GM19395 (cell line): ENCODE data around the gene WFDC1.

Source experiments
- ATAC-seq: cut with Tn5 transposase; IDR thresholded peaks from one replicate; pipeline ENCODE4 v1.9.1; 2021; ENCODE audit warnings: mild to moderate bottlenecking, moderate library complexity; ENCODE audit not compliant: unreplicated experiment

Gene WFDC1, protein sequence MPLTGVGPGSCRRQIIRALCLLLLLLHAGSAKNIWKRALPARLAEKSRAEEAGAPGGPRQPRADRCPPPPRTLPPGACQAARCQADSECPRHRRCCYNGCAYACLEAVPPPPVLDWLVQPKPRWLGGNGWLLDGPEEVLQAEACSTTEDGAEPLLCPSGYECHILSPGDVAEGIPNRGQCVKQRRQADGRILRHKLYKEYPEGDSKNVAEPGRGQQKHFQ

DNA sequence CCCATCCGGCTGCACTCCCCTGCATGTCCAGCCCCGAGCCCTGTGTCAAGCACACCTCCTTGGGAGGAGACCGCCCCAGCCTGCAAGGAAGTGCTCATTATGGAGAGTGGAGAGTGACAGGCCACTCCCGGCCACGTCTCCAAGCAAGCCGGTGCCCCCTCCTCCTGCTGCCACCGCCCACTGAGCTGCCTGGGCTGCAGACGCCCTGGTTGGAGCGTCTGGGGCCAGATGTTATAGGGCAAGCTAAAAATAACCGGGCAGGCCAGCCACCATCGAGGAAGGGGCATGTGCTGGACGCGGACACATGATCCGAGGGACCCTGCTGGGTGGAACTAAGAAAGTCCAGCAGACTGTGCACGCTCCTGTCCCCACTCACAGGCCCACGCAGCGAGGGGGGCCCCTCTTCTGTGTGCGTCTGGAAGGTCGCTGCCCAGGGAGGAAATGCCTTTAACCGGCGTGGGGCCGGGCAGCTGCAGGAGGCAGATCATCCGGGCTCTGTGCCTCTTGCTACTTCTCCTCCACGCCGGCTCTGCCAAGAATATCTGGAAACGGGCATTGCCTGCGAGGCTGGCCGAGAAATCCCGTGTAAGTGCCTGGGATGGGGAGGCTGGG lies at the start of gene WFDC1:
TSS of gene WFDC1 (plus strand) at position 348 of the 612 bp plus-strand sequence. CDS start at position 442, 94 bp downstream.
- no peak for ATAC-seq

DNA sequence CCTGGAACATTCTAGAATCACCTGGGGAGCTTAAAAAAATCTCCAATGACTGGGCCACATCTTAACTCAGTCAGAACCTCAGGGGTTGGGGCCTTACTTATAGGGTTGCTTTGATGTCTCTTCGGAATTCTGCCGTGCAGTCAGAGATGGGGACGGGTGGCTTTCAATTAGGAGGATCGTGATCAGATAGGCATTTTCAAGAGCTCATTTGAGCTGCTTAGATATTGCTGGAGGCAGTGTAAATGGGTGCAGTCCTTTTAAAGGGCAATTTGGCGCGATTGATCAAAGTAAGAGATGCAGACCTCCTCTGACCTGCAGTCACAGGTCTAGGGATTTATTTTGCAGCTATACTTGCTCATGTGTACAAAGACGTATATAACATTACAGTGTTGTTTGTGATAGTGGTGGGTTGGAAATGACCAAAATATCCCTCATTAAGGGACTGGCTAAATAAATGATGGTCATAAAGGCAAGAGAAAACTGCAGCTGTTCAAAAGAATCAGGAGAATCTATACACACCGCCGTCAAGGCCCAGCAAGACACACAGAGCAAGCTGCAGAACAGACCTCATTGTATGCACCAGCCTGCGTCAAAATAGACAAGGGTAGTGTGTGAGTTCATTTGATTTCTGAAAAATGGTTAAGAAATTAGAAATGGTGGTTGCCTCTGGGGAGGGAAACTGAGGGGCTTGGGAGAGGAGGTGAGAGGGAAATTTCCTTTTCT lies 48.6 kb upstream of the WFDC1 start:
- no peak for ATAC-seq

DNA sequence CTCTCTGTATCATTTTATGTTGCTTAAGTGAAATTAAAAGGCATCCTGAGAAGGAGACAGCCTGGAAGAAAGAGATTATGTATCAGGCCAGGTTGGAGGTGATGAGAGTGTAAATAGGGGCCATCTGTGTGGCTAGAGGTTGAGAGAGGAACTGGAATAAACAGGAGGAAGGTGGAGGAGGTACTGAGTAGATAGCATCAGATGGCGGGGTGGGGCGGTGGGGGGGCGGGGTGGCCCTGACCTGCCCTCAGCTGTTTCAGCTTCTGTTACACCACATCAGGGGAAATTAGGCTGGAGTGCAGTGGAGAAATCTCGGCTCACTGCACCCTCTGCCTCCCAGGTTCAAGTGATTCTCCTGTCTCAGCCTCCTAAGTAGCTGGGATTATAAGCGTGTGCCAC lies 48.0 kb upstream of the WFDC1 start:
- no peak for ATAC-seq

DNA sequence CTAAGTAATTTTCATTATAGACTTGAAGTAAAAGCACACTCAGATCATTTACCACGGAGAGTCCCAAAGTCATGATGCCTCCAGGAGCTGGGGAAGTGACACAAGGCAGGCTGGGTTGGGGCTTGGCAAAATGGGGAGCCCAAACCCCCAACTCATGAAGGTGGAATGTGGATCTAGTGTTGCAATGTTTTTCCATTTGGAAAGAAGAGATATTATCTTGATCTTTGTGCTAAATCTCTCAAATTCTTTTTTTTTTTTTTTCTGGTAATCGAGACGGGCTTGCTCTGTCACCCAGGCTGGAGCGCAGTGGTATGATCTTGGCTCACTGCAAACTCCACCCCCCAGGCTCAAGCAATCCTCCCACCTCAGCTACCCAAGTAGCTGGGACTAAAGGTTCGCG lies 47.3 kb upstream of the WFDC1 start:
- no peak for ATAC-seq

DNA sequence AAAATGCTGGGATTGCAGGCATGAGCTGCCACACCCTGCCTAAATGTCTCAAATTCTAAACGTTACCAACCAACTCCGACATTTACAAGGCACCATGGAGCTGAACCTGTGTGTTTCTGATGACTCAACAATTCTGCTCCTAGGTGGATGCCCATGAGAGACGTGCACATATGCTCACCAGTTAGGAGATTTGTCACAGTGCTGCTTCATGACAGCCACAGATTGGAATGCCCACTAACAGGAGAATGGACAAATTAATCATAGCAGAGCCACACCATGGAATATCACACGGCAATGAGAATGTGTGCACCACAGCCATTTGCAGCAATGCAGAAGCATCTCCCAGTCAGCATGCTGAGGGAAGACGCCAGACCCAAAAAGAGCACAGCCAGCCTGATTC lies 46.8 kb upstream of the WFDC1 start:
- ATAC-seq, result no peak

DNA sequence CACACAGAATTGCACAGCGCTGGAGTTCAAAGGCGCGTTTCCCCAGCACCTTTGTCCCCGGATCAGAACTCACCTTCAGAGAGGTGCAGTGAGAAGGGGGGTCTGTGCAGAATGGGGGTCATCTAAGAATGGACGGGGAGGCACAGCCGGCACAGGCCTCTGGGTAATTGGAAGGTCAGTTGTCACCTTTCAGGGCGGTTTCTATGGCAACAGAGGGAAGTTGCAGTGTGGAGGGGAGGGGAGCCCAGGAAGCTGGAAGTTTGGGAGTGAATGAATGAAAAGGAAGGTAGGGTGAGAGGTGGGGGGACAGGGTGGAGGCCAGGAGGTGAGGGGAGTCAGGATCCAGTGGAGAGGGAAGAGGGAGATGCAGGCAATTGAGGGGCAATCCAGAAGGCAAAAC lies 42.5 kb upstream of the WFDC1 start:
- no peak for ATAC-seq

DNA sequence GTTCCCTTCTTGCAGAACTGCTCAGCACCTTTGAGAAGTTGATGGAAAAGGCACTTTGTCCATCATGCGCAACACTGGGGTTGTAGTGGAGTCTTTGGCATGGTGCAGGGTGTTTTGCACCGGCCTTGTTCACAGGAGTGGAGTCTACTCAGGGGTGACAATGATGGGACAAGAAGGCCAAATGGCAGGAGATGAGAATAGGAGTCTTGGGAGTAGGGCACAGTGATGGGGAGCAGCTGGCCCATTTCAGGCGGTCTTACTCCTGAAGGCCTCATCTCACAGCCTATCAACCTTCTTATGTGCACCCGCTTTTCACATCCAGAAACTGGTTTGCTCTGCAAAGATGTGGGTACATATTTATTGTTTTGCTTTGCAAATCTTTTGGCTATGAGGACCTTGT lies 41.5 kb upstream of the WFDC1 start:
- no peak for ATAC-seq

DNA sequence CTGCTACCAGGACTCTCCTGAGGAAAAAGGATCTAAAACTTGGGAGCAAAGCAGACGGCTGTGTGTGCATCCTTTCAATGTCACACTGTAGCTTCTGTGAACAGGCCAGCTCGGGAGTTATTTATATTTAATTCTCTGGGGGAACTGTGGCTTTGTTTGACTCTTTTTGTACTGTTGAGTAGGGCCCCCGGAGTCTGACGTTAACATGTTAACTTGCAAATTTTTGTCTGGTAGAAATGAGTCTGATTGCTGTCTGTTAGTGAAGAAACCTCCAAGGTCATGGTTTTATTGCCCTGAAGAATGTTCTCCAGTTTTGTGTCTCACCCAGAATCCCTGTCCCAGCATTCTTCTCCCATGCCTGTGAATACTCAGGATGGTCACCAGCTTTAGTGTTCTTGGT lies 40.6 kb upstream of the WFDC1 start:
- no peak for ATAC-seq

DNA sequence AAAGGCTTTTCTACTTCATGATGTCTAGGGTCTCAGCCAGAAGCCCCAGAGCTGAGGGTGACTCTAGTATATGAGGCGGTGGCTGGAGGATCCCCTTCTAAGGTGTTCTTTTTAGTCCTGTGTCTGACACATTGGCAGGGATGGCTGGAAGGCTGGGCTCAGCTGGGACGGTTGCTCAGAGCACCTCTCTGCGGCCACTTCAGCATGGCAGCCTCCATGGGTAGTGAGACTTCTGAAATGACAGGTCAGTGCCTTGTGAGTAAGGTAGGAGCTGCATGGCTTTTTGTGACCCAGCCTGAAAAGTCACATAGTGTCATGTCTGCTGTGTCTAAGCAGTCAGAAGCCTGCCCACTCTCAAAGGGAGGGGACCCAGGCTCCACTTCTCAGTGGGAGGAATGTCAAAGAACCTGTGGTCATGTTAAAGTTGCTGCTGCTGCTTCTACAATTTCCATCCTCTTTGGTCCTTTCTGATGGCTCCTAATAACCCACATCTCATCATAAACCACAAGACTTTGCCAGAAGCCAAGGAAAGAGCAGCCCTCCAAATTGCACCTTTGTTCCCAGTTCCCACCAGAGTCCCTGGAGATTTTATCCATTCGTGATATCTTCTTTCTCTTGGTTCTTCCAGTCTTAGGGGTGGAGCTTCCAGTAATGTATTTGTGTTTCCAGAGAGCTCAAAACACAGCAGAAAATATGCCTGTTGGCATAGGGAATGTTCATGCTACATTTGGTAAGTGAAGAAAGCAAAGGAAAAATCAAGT lies 39.4 kb upstream of the WFDC1 start:
- no peak for ATAC-seq

DNA sequence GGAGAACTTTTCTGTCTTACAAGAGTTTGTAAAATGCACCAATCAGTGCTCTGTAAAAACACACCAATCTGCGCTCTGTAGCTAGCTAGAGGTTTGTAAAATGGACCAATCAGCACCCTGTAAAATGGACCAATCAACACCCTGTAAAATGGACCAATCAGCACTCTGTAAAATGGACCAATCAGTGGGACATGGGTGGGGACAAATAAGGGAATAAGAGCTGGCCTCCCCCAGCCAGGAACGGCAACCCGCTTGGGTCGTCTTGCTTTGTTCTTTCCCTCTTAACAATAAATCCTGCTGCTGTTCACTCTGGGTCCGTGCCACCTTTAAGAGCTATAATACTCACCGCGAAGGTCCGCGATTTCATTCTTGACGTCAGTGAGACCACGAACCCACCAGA lies 36.4 kb upstream of the WFDC1 start:
- no peak for ATAC-seq

DNA sequence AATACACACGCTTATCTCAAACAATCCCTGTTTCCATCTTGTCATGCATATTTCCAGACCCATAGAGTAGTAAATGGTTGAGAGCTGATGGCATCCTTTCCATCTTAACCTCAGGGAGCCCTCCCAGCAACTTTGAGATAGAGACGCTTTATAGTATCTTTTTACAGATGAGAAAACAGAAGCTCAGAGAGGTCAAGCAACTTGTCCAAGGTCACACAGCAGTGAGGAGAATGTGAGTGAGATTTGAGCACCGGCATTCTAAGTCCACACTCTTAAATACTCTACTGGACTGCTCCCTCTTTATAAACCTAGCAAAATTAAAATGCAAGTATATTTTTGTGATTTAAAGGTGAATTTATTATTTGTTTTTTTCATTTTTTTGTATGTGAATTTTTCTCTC lies 35.0 kb upstream of the WFDC1 start:
- ATAC-seq, result no peak

DNA sequence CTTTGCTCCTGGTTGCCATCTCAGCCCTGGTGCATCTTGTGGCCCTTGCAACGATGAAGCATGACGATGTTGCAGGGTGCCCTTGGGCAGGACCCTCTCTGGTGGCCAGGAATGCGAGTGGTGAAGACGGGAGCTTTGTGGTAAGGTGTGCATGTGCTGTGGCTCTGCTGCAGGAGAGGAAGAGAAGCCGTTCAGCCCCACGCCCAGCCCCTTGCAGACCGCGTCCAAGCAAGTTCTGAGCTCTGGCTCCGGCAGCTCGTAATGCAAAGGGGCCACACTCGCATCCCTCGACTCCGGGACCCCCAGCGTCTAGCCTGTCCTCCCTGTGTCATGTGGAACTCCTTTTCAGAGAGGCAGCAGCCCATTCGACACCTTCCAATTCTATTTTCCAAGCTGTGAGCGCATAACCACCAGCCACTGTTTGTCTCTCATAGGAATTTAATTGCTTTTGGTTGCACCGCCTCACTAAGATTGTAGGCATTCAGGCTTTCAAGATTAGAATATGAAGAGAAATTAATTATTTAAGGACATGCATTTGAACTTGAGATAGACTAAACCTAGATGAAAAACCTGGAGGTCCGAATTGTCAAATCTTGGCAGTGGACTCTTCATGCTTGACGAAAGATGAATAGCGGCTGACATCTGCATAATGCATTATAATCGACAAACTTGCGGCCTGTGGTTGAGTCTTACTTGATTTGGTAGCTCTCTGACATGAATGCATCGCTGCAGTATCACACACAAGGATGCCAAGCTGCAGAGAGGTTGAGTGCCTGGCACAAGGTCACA lies 33.7 kb upstream of the WFDC1 start:
- no peak for ATAC-seq

DNA sequence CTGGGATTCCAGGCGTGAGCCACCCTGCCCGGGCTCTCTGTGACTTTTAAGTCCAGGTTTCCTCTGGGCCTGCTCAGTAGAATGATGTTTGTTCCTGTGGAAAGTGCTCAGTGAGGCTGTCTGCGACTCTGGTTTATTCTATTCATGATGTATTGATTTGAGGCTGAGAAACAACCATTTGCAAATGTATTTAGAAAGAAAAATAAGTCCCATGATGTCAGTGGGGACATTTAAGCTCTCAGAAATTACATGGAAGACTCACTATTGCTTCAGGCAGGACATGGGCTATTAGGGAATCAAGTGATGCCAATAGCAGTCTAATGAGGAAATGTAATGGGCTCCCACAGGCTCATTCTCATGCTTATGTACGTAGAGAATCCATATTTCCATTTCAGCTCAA lies 32.6 kb upstream of the WFDC1 start:
- ATAC-seq, result no peak

DNA sequence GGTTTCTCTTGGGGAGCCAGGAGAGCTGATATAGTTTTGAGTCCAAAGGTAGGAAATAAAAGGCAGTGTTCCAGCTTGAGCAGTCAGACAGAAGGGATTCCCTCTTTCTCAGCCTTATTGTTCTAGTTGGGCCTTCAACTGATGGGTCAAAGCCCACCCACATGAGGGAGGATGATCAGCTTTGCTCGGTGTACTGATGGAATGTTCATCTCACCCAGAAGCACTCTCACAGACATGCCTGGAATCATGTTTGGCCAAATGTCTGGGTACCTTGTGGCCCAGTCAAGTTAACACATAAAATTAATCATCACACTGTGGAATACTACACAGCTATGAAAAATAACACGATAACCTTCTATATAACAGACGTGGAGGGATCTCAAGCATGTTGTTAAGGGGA lies 31.7 kb upstream of the WFDC1 start:
- ATAC-seq, result no peak

DNA sequence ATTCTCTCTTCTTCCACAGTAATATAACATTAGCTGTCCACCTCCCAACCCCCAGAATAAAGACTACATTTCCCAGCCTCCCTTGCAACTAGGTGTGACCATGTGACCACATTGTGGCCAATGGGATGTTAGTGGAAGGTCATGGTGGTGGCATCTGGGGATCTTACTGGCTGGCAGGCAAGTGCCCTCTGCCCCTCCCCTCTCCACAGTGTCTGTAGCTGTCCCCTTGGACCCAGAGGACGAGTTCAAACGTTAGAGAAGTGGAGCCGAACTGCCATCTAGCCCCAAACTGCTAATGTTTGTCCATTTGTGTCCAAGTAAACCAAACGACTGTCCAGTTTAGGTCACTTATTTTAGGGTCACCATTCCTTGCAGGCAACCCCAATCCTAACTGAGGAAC lies 28.2 kb upstream of the WFDC1 start:
- no peak for ATAC-seq

DNA sequence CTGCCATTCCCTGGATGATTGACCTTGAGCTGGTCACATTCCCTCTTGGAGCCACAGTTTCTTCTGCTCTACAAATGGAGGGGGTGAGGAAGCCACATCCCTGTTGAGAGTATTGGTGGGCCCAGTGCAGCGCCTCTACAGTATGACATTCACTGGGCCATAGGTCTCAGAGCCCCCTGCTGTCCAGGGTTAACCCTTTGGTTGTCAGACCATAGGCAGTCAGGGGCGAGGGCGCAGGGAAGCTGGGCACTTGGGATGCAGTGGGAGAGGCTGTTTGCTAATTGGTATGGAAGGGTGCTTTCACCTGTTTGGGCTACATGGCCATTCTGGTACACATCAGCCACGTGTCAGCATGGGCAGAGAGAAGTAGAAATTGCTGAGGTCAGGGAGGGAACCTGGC lies 27.3 kb upstream of the WFDC1 start:
- no peak for ATAC-seq

DNA sequence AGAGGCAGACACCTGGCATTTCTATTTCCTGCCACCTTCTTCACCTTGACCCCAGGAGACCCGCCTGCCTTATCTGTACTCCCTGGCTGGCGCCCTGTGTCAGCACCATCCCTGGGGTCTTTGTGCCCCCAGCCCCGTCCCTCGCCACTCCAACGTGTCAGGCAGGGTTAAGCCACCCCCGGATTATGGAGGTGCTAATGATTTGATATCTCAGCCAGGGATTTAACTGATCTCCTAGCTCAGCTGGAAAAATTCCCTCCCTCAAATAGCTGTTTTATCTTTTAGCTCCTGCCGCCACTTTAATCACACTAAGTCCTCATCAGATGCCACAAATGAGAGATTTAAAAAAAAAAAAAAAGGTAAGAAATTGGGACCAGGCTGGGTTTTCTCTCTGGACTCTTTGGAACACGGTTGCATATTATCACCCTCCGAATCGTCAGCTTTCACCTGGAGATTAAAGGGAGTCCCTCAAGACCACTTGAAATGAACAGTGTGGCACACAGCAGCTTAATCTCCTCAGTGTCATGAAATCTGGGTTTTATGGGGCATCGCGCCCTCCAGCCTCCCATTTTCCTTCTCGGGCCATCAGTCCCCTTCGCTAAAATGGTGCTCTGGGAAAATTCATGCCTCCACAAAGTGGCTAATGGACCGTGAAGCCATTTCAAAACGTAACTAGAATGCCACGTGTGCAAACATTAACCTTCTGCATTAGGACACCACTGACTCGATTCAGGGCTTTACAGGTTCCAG lies 26.2 kb upstream of the WFDC1 start:
- ATAC-seq, result no peak

DNA sequence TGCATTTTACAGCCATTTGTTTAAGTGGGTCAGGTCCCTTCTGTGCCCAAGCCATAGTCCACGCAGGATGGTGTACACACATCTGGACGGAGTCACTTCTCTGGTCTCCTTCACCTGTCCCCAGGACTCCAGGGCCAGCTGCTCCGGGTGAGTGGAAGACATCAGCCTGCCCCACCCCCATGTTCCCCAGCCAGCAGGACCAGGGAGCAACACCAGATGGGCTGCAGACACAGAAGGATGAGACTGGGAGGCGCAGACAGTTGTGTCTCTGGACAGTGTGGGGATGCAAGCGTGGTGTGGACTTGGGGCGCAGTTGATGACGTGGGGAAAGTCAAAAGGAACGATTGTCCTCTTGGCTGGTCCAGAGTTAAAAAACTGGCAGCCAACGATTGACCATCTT lies 24.6 kb upstream of the WFDC1 start:
- no peak for ATAC-seq

DNA sequence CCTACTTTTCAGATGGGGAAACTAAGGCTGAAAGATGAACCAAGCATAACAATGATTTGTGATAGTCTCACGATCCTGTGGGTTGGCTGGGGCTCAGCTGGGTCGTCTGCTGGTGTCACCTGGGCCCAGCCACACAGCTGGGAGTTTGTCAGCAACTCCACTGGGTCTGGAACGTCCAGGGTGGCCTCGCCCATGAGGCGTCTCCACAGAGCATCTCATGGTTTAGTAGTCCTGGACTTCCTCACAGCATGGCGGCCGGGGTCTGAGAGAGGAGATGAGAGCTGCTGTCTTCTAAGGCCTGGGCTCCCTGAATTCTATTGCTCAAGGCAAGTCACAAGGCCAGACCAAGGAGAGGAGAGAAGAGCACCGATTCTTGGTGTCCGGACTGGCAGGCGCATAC lies 24.1 kb upstream of the WFDC1 start:
- no peak for ATAC-seq

DNA sequence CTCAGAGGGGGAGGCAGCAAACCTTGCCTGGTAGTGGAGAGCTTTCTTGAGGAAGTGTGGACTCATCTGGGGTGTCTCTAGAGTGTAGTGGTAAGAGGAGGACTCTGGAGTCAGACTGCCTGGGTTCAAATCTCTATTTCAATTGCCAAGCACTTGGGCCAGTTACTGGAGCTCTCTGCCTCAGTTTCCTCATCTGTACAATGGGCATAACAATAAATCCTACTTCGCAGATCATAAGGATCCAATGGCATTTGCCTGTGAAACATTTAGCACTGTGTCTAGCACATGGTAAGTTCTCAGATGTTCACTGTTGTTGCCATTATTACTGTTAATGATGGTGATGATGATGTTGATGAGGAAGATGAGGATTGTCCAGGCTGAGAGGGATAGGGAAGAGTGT lies 23.6 kb upstream of the WFDC1 start:
- no peak for ATAC-seq
